Measurements from ENCODE around the gene RNF20.
"Not testable (repeated sequence)": the region's sequence is repeated elsewhere in the genome, so short reads cannot be mapped to it uniquely, and the experiment has no call there.

Gene RNF20

DNA sequence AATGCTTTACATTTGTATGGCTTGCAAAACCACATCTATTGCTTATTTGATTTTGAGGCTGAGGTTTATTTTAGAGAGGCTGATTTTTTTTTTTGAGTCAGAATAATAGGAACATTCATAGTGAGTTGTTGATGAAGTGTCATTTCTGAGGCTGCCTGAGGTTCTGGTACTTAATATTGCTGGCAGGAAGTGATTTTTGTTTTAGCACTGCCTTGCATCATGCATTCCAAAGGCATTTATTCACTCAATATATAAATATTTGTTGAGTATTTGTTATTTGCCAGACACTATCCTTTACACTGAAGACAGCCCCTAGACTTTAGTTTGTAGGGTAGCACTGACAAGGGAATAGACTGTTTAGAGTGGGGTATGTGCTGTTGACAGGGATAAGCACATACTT, 2.7 kb downstream of the RNF20 start:
- no peak for DNase-seq

- no peak for DNase-seq
Observed at GRCh38 chr9:101536938-101537337, 3.3 kb downstream of the RNF20 start.

DNA sequence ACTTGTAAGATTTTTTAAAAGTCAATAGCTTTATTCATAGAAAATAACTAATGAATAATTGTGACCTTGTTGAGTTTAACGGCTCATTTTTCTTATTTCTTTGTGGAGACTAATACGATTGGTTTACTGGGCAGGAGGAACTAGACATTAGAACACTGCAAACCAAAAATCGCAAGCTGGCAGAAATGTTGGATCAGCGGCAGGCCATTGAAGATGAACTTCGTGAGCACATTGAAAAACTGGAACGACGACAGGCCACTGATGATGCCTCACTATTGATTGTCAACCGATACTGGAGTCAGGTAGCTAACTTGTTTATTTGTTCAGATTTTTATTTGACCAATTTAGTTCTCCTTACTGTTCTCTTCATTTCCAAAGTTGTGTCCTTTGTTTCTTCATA, 6.4 kb downstream of the RNF20 start:
- no peak for DNase-seq

DNA sequence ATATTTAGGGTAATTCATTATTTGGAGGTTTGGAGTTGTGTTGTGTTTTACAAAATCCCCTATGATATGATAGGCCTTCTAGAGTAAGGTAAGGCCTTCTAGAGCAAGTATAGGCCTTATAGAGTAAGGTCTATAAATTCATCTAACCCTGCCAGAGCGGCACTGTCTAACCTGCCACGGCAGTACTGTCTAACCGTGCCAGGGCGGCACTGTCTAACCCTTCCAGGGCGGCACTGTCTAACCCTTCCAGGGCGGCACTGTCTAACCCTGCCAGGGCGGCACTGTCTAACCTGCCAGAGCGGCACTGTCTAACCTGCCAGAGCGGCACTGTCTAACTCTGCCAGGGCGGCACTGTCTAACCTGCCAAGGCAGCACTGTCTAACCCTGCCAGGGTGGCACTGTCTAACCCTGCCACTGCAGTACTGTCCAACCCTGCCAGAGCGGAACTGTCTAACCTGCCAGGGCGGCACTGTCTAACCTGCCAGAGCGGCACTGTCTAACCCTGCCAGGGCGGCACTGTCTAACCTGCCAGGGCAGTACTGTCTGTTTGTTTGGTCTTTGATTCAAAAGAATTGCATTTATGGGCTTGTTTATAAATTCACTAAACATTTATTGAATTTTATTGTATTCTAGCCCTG, 9.6 kb downstream of the RNF20 start:
- no peak for DNase-seq

DNA sequence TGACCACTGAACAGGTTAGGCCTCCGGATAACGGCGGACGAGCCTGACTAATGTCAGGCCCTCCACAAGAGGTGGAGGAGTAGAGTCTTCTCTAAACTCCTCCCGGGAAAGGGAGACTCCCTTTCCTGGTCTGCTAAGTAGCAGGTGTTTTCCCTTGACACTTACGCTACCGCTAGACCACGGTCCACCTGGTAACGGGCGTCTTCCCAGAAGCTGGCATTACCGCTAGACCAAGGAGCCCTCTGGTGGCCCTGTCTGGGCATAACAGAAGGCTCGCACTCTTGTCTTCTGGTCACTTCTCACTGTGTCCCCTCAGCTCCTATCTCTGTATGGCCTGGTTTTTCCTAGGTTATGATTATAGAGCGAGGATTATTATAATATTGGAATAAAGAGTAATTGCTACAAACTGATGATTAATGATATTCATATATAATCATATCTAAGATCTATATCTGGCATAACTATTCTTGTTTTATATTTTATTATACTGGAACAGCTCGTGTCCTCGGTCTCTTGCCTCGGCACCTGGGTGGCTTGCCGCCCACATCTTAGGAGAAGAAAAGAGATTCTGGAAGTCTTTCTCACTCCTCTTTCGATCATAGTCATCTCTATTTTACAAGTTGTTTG, 15.9 kb downstream of the RNF20 start:
- DNase-seq: not testable (repeated sequence)

GRCh38 chr9:101561740-101562139, 28.1 kb downstream of the RNF20 start:
- DNase-seq: no peak

- DNase-seq: no peak
Observed at GRCh38 chr9:101562966-101563365, 29.3 kb downstream of the RNF20 start.

GRCh38 chr9:101564252-101564651, 30.6 kb downstream of the RNF20 start:
- no peak for DNase-seq

GRCh38 chr9:101566904-101567724, 33.5 kb downstream of the RNF20 start:
- no peak for DNase-seq

DNA sequence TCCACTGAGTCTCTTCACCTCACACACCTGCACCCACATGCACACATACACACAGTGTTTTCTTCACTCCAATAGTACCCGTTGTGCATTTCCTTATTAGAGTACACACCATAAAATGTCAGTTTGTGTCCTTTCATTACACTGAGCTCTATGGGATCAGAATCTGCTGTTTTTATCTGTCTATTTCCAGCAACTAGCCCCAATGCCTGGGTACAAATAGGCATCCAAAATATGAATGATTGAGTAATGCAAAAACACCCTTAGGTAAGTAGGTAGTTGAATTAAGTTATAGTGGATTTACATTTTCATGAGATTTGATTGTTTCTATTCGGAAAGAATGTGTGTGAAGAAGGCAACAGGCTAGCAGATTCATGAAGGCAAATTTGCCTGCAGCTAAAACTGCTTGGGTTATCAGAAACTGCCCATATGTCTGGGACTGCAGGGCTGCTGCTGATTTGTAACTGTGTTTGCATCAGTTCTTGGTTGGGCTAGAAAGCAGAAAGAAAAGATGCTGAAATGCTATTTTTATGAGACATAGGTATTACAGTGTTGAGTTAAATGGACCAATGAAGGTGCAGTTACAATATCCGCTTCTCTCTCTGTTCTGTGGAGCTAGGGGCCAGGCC, 34.2 kb downstream of the RNF20 start:
- DNase-seq: no peak

DNA sequence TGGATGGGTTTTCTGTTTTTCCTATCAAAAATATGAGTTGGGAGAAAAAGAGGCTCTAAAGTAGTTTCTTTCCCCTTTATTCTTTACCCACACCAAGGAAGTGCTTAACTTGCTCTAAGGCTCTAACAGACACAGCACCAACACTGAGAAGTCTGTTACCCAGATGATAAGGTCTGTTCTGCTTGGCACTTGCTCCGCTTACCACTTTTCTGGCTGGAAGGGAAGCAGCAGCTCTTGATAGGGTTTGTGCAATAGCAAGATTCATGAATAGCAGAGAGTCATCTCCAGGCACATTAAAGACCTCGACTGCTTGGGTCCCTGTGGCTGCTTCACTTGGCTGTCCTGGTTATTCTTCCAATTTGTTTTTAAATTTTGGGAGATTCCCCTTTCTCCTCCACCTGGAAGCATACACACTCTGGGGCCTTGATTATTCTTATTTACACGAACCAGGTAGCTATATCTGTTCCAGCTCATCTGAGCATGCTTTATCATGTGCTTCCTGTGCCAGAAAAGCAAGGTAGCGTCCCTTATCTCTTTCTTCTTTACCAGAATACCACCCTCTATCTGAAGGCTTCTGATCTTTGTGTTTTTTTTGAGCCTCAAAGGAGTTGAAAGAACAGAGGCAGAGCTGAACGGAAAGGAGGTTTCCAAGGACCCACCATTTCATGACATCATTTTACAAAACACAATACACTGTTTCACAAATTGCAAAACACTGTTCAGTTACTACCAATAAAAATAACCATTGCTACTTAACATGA, 36.3 kb downstream of the RNF20 start:
- DNase-seq: no peak

GRCh38 chr9:101571114-101571513, 37.5 kb downstream of the RNF20 start:
- DNase-seq: no peak

- no peak for DNase-seq
Observed at GRCh38 chr9:101572316-101572715, 38.7 kb downstream of the RNF20 start.

DNA sequence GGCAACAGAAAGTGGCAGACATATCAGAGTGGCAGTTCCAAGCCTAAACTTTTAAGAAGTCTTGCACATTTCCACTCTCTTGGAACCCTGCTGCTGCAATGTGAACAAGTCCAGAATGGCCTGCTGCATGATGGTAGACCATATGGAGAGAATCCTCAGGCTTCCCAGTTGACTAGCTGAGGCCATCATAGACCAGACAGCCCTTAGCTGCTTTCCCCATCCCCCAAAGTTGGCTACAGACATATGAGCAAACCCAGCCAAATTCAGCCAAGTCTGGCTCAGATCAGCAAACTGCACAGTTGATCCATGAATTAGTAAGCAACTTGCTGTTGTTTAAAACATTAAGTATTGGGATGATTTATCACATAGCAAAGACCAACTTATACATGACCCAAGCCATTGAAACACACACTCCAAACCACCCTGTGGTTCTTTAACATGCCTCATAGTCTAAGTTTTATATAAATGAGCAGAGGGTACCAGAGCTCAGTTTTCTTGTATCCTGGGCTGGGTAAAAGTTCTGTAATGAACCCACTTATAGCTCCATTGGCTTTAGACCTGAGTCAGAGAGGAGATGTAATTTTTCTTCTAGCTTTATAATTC, 41.2 kb downstream of the RNF20 start:
- no peak for DNase-seq

- no peak for DNase-seq
Observed at GRCh38 chr9:101578378-101578777, 44.7 kb downstream of the RNF20 start.

GRCh38 chr9:101579711-101580545, 46.3 kb downstream of the RNF20 start:
- DNase-seq: no peak

- no peak for DNase-seq
Observed at GRCh38 chr9:101582553-101582952, 48.9 kb downstream of the RNF20 start.

DNA sequence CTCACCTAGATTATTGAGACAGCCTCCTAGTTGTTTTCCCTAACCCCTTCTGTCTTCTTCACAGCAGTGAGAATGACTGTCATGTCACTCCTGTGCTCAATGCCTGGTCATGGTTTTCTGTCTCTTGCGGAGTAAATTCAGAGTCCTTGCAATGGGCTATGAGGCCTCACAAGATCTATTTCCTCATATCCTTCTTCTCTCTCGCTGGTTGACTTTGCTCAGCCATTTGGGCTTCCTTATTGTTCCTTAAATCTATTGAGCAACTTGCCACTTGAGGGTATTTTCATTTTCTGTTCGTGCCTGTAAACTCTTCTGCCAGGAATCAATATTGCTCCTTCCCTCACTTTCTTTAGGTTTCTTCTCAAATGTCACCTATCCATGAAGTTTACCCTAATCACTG, 52.1 kb downstream of the RNF20 start:
- no peak for DNase-seq

- DNase-seq: no peak
Observed at GRCh38 chr9:101586651-101587050, 53.0 kb downstream of the RNF20 start.

GRCh38 chr9:101587332-101588043, 53.8 kb downstream of the RNF20 start:
- DNase-seq: no peak

DNA sequence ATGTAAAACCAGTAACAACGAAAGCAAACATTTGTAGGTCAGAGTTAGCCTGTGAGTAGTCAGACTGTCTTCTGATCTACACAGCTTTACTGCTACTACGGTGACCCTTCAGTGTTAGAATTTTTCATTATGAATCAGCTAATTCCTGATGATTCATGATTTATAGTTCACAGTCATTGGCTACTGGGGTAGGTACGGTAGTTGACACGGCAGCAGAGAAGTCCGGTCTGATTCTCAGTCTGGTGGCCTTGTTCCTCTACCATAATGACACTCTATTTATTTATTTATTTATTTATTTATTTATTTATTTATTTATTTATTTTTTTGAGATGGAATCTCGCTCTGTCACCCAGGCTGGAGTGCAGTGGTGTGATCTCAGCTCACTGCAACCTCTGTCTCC, 56.4 kb downstream of the RNF20 start:
- not testable (repeated sequence) for DNase-seq

Data from NCI-H1417 treated with DMSO at 0.1 percent for 48 hours (cell line).